GM12892 (cell line): ENCODE data around the gene KISS1.

ENCODE experiments used
- POLR2A ChIP-seq: IDR thresholded peaks from 2 replicates; pipeline ENCODE4 v1.6.1; 2011; ENCODE audit warnings: low read depth, low read length, control low read depth
- POLR2AphosphoS5 ChIP-seq: IDR thresholded peaks from 2 replicates; pipeline ENCODE4 v1.6.1; 2011; ENCODE audit warnings: low read depth, low read length, control low read depth
- TAF1 ChIP-seq: IDR thresholded peaks from 2 replicates; pipeline ENCODE4 v1.6.1; 2011; ENCODE audit warnings: low read depth, mild to moderate bottlenecking, control low read depth, low read length, borderline replicate concordance

DNA sequence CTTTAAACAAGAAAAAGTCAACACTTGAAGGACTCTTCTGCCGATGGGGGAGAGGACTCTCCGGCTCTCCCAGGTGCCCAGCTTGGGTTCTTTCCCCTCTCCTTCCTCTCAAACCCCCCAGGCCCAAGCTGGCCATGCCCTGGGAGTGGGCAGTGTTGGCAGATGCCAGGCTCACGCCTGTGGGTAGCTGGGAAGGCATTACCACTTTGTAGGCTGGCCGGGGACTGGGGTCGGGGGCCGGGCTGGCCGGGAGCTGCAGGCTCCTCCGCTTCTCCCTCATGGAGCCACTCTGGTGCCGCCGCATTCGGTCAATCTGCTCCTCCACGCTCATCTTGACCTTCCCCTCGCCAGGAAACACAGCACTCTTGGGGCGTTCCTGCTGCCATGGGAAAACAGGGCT is 33.9 kb upstream of the KISS1 start:
- no peak for TF ChIP-seq POLR2A
- TF ChIP-seq POLR2AphosphoS5 = no peak
- TF ChIP-seq TAF1 = no peak
